Liver (tissue), 9 donors: ENCODE measurements around the gene TUBA3E. TPM values are rescaled to one million over a fixed set of nuclear protein-coding genes. Genes with fewer than 3 reads are reported as not detected.
A peak's percentile ranks its signal among the peaks of the same experiment; 100 is the strongest.
"Not testable (repeated sequence)": the region's sequence is repeated elsewhere in the genome, so short reads cannot be mapped to it uniquely, and the experiment has no call there.

ENCODE experiments used
- DNase-seq: peaks from one replicate; pipeline ENCODE4 v3.0.0-alpha.2; 2017; ENCODE audit warnings: low spot score
- H3K27ac ChIP-seq, 2 donors: one replicate each; pipeline ENCODE4 v1.7.0; 2013; ENCODE audit warnings: inconsistent platforms in 2 of 2, low read length in 2 of 2, control low read depth in 1 of 2, low read depth in 1 of 2, mild to moderate bottlenecking in 1 of 2
- H3K27me3 ChIP-seq, 4 donors: one replicate each; pipeline versions ENCODE4 v1.6.1 to v1.7.0; 2013; ENCODE audit warnings: low read length in 3 of 4, inconsistent platforms in 1 of 4, mild to moderate bottlenecking in 1 of 4, moderate library complexity in 1 of 4; ENCODE audit not compliant: control insufficient read depth in 4 of 4, insufficient read depth in 4 of 4
- H3K36me3 ChIP-seq, 4 donors: one replicate each; pipeline versions ENCODE4 v1.6.1 to v1.7.0; 2013; ENCODE audit warnings: low read length in 3 of 4, mild to moderate bottlenecking in 3 of 4, low read depth in 1 of 4, moderate library complexity in 1 of 4; ENCODE audit not compliant: control insufficient read depth in 4 of 4, insufficient read depth in 3 of 4
- H3K4me1 ChIP-seq, 4 donors: one replicate each; pipeline versions ENCODE4 v1.6.1 to v1.7.0; 2013; ENCODE audit warnings: low read length in 3 of 4, mild to moderate bottlenecking in 3 of 4, moderate library complexity in 1 of 4; ENCODE audit not compliant: control insufficient read depth in 4 of 4, insufficient read depth in 4 of 4
- H3K4me3 ChIP-seq, 3 donors: one replicate each; pipeline versions ENCODE4 v1.6.1 to v1.7.0; 2013; ENCODE audit warnings: low read length in 3 of 3, control low read depth in 1 of 3, low read depth in 1 of 3, mild to moderate bottlenecking in 1 of 3
- H3K9ac ChIP-seq, 2 donors: one replicate each; pipeline ENCODE4 v1.7.0; 2013; ENCODE audit warnings: low read length in 2 of 2, mild to moderate bottlenecking in 2 of 2, moderate library complexity in 2 of 2, control low read depth in 1 of 2, low read depth in 1 of 2
- H3K9me3 ChIP-seq, 4 donors: one replicate each; pipeline versions ENCODE4 v1.6.1 to v1.7.0; 2013; ENCODE audit warnings: low read length in 3 of 4; ENCODE audit not compliant: control insufficient read depth in 4 of 4
- HNF4A ChIP-seq, 2 donors: conservative IDR thresholded peaks; 2 replicates each; pipeline ENCODE4 v1.6.1; 2016; ENCODE audit warnings: antibody characterized with exemption in 2 of 2, mild to moderate bottlenecking in 2 of 2
- RXRA ChIP-seq, 2 donors: IDR thresholded peaks; 2 replicates each; pipeline ENCODE4 v1.6.1; 2017 to 2018; ENCODE audit warnings: antibody characterized with exemption in 2 of 2, mild to moderate bottlenecking in 1 of 2
- WGBS: extraction: QIAGEN DNeasy Blood & Tissue Kit; methylation state at CpG from one replicate; pipeline ENCODE4 v1.1.7; 2013; 5-methylcytosine and 5-hydroxymethylcytosine counted together
- polyA plus RNA-seq, 2 donors: library from polyadenylated mRNA; stranded (reverse) in 1 of 2; unstranded in 1 of 2; fragments of 200-250 nt in 1 of 2; fragments of >200 nt in 1 of 2; fragmentation: Nextera tagmentation in 1 of 2; extraction: Ambion mirVana in 1 of 2; gene quantifications; one replicate each; pipeline versions ENCODE4 v1.2.1 to v1.2.3, GENCODE V29; 2013 to 2015
- total RNA-seq, 2 donors: library from RNA; depleted of rRNA; stranded (reverse); fragments of >200 nt; gene quantifications; one replicate each; pipeline ENCODE4 v1.2.3, GENCODE V29; 2014
- donor health status: healthy.
- donor health status: healthy.
- donor health status: healthy.
- donor health status: healthy.
- donor health status: healthy.

The TUBA3E gene
- total and polyA plus RNA-seq, 4 donors: 0.05 to 0.31 TPM; not detected in 2

DNA sequence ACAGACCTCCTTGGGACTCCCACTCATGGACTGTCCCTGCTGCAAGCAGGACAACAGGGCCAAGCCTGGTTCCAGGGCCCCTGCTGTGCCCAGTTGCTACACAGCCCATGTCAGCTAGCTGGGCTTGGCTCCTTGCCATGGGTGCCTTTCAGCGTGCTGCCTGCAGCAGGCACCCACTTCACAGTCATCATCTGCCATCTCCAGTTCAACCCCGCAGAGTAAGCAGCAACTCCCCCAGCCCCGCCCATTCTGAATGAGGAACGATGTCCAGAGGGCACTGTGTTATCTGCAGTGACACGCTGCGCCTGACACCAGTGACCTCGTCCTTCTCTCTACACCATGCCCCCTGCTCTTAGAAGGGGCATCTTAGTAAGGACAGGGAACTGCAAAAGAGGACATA is 4.3 kb upstream of the TUBA3E start:
- not testable (repeated sequence) for H3K27me3 ChIP-seq, H3K9me3 ChIP-seq

DNA sequence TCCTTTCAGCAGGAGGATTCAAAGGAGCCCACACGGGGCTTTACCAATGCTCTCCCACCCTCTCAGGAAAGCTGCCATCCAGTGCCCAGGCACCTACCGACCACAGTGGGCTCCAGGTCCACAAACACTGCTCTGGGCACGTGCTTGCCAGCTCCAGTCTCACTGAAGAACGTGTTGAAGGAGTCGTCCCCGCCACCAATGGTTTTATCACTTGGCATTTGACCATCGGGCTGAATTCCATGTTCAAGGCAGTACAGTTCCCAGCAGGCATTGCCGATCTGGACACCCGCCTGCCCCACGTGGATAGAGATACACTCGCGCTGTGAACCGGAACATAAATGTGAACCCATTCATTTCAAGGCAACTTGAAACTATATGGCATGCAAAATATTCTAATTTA is 2.2 kb downstream of the TUBA3E start:
- not testable (repeated sequence) for H3K4me1 ChIP-seq, H3K36me3 ChIP-seq, H3K4me3 ChIP-seq, H3K9ac ChIP-seq, H3K9me3 ChIP-seq, H3K27ac ChIP-seq, H3K27me3 ChIP-seq, DNase-seq
- 92% methylated on average over 10 of the region's 13 CpGs for WGBS

More for the DNA sequence above, 4.3 kb upstream of the TUBA3E start:
- H3K4me1 ChIP-seq, H3K4me3 ChIP-seq, H3K27ac ChIP-seq, H3K9ac ChIP-seq, H3K36me3 ChIP-seq: not testable (repeated sequence)
- DNase-seq: peak; percentile 55
- WGBS: 25% methylated on average over 5 of the region's 7 CpGs

DNA sequence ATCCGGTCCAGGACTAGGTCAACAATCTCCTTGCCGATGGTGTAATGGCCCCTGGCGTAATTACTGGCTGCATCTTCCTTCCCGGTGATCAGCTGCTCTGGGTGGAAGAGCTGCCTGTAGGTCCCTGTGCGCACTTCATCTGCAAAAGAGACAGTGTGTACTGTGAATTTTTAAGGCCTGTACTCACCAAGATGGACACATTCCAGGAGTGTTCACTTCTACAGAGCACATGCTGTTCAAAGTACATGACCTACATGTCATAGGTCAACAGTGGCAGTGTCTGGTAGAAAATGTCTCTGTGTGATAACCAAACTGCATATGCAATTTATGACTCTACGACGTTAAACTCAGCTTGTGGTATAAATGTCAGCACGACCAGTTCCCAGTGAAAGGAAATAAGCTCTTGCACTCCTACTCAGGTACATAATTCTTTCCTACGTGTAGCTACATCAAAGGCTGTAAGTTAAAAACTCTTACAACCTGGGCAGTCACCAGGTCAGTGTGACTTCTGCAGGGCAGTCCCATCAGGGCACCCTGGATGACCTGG is 3.1 kb downstream of the TUBA3E start:
- not testable (repeated sequence) for H3K36me3 ChIP-seq, H3K4me3 ChIP-seq, H3K9ac ChIP-seq, H3K4me1 ChIP-seq, H3K9me3 ChIP-seq, H3K27me3 ChIP-seq, DNase-seq, H3K27ac ChIP-seq
- 70% methylated on average over 9 of the region's 9 CpGs for WGBS
- TF ChIP-seq HNF4A (conservative IDR thresholded peaks at IDR 0.05) (peak in 1 of 2 donors; percentile 58), RXRA (IDR thresholded peaks at IDR 0.05) (peak in 1 of 2 donors; percentile 24)

GRCh38 chr2:130193824-130194223 is 4.4 kb downstream of the TUBA3E start:
- H3K9me3 ChIP-seq, H3K27ac ChIP-seq, H3K9ac ChIP-seq, H3K36me3 ChIP-seq, H3K4me3 ChIP-seq, H3K4me1 ChIP-seq, H3K27me3 ChIP-seq, DNase-seq: not testable (repeated sequence)
- WGBS: 89% methylated on average over 22 of the region's 22 CpGs

- H3K27me3 ChIP-seq, H3K27ac ChIP-seq, H3K9ac ChIP-seq, H3K9me3 ChIP-seq, DNase-seq, H3K4me3 ChIP-seq, H3K36me3 ChIP-seq, H3K4me1 ChIP-seq: not testable (repeated sequence)
- WGBS: 76% methylated on average over 3 of the region's 3 CpGs
These were observed 5.8 kb downstream of the TUBA3E start for GRCh38 chr2:130192451-130192850.

DNA sequence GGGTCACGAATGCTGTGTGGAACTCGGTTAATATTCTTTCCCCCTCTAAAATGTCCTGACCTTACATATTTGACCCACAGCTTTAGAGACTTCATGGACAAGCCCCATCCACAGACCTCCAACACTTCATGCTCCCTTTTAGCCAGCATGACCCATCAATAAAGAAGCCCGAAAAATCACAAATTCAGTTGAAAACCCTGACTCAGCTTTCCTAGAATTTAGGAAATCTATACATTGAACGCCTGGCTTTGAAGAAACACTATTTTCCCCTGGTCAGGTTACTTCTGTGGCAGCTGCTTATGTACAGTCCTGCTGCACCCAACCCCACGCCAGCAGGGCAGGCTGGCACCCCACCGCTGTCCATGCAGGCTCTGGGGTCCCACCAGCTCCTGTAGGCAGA is 6.9 kb downstream of the TUBA3E start:
- H3K36me3 ChIP-seq, DNase-seq, H3K4me1 ChIP-seq, H3K4me3 ChIP-seq, H3K9me3 ChIP-seq, H3K27me3 ChIP-seq, H3K27ac ChIP-seq, H3K9ac ChIP-seq: not testable (repeated sequence)
- 93% methylated on average over 6 of the region's 6 CpGs for WGBS
